ENCODE data around the gene ITK.

The ITK gene

GRCh38 chr5:157248821-157249470 lies 68.3 kb downstream of the ITK start:
- DNase-seq (ENCODE audit: low read depth): no peak

GRCh38 chr5:157252711-157253465 lies 72.2 kb downstream of the ITK start:
- peak; percentile 21 for DNase-seq (ENCODE audit: low read depth)

- DNase-seq (ENCODE audit: low read depth): peak; percentile 53
Observed at GRCh38 chr5:157253547-157253946, 72.9 kb downstream of the ITK start.

GRCh38 chr5:157258450-157258849 lies 77.8 kb downstream of the ITK start:
- no peak for DNase-seq (ENCODE audit: low read depth)

DNA sequence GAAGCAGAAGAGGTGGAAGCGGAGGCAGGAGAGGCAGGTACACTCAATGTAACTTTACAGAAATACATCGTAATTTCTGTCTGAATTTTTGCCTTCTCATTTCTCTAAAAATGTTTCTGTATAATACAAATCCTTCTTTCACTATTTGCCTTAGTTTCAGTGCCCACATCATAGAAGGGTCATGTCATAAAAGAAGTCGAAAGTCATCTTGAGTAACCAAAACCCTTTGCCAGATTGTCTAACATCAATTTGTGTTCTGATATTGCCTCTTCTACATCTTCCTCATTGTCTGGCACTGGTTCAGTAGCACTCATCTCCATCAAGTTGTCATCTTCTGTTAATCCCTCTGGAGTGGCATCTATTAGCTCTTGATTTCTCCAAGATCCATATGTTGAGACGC lies 79.1 kb downstream of the ITK start:
- no peak for DNase-seq (ENCODE audit: low read depth)

GRCh38 chr5:157263496-157264090 lies 83.0 kb downstream of the ITK start:
- DNase-seq (ENCODE audit: low read depth): no peak

GRCh38 chr5:157265714-157266285 lies 85.2 kb downstream of the ITK start, which contains the start of gene CYFIP2:
TSS of gene CYFIP2 (plus strand) at chr5:157266123. CDS start at chr5:157285362, 19,239 bp downstream.
- no peak for DNase-seq (ENCODE audit: low read depth)

DNA sequence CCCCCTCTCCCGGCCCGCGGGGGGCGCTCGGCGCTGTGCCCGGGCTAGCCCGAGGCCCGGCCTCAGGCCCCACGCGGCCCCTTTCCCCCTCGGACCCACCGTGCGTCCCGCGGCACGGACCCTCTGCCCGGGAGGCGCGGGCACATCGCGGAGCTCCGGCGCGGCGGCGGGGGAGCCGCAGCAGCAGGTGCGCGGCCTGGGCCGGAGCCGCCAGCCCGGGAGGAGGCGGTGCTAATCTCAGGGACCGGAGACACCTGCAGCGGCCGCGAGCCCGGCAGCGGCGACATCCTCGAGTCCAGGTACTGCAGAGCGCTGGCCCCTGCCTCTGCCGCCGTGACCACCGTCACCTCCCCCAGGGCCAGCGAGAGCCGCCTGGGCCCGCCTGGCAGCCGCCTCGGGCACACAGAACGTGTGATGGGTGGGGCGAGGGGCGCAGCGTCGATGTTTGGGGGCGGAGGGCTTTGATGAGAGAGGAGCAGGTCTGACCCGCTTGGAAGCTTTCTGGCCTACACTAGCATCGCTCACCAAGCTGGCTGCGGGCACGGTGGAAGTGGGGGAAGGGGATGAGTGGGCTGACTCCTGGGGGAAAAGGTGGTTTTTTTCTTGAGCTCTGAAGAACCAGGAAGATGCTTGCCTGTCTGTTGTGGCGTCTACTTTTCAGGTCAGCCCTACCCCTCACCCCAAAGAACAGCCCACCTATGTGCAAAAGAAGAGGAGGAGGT lies 85.8 kb downstream of the ITK start:
- DNase-seq (ENCODE audit: low read depth): no peak

DNA sequence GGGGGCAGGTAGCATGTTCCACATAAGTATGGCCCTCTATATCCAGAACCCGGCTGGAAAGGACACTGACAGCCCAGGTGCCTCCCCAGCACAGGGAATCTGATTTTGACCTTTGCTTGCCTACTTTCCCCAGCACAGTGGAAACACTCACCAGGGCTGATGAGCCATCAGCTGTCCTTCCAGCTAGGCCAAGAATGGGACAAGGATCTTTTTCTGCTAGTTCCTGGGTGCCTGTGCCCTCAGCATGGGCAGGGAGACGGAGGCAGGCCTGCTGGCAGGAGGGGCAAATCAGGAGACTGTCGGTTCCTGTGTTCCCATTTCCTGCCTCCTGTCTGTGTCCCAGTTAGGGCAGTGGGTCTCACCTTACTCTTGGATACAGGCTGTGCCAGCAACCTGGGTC lies 86.4 kb downstream of the ITK start:
- DNase-seq (ENCODE audit: low read depth): no peak

DNA sequence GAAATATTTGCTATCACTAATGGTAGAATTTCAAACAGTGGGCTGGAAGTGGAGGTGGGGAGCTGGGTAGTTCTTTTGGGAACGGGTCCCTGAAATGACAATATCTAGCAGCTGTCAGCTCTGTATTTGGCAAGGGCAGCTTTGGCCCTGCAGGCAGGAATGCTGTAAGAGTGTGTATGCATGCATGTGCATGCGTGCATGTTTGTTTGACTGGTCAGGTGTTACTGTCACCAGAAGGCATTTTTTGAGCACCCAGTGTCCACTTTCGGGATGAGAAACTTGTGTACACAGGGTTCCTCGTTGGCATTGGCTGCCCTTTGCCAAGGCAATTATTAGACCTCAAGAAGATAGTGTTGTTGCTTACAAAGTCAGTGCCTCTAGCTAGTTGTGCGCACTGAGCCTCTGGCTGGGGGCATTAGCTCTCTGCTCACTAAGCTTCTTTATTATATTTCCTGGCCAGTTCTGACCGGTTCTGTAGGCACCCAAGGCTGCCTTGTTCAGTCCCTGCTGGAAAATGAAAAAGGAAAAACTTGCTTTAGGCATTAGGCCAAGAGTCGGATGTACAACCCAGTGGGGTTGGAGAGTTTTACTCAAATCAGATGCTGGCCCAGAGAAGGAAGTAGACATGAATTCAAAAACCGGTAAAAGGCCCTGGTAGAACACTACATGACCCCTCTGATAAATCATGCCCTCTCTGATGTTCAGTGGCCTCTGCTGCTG lies 87.3 kb downstream of the ITK start:
- DNase-seq (ENCODE audit: low read depth): no peak

DNA sequence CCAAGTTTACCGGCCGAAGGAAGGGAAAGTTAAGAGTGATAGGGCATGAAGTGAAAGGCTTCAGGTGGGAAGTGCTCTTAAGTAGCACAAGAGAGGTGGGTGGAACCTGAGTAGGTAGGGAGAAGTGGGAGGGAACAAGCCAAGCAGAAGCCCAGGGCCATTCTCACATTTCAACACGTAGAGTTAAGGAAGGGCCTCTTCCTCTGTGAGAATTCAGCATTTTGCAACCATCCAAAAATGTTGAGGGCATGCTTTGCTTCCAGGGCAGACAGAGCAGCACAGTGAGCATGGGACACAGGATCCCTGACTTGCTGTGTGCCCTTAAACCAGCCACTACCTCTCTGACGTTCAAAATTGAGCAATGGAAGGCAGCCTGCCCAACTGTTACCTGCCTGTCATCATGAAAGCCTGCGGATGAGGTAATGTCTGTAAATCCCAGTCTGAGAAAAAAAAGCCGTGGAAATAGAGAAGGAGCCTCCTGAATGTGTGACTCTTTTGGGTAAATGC lies 88.6 kb downstream of the ITK start:
- no peak for DNase-seq (ENCODE audit: low read depth)

GRCh38 chr5:157269761-157270272 lies 89.2 kb downstream of the ITK start:
- DNase-seq (ENCODE audit: low read depth): no peak

DNA sequence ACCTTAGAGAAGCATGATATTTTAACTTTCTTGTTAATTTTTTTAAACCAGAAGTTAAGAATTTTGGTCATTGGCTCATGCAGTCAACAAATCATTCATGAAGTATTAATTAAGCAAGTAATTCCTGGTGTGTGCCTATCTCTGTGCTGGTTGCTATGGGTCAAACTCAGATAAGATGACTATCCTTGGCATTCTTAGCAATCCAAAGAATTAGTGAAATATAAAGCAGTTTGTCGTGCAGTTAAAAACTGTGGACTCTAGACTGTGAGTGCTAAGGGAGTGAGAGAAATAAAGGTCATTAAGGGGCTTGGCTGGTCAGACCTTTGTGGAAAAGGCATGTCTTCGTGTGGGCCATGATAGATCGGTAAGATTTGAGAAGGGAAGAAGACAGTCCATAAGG lies 90.1 kb downstream of the ITK start:
- DNase-seq (ENCODE audit: low read depth): no peak

- no peak for DNase-seq (ENCODE audit: low read depth)
Observed at GRCh38 chr5:157271740-157272271, 91.2 kb downstream of the ITK start.

DNA sequence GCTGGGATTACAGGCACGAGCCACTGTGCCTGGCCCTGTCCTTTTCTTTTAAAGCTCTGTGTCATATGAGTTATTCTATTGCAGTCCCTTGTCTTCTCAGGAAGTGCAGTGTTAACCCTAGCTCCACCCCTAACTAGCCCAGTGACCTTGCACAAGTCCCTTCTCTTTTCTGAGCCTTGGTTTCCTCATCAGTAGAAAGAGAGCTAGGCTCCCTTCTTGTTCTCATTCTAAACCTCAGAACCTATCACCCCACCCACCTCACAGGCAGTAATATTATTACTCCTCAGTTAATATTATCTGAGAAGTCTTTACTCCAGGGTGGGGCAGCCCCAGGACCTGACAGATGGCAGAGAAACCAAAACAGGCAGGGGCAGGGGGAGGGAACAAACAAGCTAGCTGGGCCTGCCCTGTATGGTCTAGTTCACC lies 92.5 kb downstream of the ITK start:
- no peak for DNase-seq (ENCODE audit: low read depth)

DNA sequence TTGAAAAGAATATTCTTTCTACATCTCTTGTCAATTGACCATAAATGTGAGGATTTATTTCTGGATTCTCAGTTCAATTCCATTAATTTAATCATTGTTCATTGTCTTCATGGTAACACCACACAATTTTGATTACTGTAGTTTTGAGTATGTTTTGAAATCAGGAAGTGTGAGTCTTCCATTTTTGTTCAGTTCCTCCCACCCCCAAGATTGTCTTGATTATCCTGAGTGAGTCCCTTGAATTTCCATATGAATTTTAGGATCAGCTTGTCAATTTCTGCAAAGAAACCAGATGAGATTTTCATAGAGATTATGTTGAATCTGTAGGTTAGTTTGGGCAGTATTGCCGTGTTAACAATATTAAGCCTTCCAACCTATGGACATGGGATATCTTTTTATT lies 94.8 kb downstream of the ITK start:
- DNase-seq (ENCODE audit: low read depth): no peak

- DNase-seq (ENCODE audit: low read depth): no peak
Observed at GRCh38 chr5:157278319-157279037, 97.8 kb downstream of the ITK start.

DNA sequence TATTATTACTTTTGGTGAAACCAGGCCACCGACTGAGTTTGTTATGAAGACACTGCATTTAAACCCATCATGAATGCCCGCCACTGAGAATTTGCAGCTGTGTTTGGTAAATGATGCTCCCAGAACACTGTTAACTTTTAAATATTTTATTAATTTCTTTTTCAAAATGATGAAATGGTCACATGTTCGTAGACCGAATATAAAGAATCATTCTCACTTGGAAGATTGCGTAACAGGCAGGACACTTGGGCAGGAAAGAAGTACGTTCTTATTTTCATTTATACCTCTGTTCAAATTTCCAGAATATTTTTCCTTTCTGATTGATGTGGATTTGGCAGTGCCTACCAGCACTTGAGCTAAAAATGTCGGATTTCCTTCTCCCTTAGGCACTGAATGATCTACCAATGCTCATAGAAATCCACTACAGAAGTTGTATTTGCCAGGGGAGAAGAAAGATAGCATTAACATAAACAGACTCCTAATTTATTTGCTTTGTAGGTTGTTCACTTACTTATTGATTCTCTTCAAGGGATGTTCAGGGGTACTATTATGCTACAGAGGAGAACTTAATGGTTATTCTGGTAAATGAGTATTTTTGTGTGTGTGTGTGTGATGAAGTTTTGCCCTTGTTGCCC lies 99.1 kb downstream of the ITK start:
- no peak for DNase-seq (ENCODE audit: low read depth)

DNA sequence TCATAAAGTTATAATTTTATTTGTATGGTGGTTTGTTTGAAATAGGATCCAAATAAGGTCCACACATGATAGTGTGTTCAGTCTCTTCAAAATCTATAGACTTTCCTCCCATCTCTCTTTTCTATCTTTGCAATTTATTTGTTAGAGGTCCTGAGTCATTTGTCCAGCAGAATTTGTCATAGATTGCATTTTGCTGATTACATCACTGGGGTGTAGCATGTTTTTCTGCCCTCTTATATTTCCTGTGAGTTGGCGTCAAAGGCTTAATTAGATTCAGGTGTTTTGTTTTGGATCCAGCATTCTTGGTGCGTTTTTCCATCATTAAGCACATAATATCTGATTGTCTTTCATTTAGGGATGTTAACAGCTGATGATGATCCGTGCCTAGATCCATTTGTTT lies 100.3 kb downstream of the ITK start:
- peak; percentile 56 for DNase-seq (ENCODE audit: low read depth)

- no peak for DNase-seq (ENCODE audit: low read depth)
Observed at GRCh38 chr5:157282150-157282549, 101.5 kb downstream of the ITK start.

All from stromal cell of bone marrow (primary cell).